AG08395 (cell line): ENCODE measurements around the gene SPTSSB.

Experiments
- DNase-seq: peaks from one replicate; pipeline ENCODE4 v3.0.0; 2012; ENCODE audit warnings: mixed read lengths, low spot score

Gene SPTSSB

DNA sequence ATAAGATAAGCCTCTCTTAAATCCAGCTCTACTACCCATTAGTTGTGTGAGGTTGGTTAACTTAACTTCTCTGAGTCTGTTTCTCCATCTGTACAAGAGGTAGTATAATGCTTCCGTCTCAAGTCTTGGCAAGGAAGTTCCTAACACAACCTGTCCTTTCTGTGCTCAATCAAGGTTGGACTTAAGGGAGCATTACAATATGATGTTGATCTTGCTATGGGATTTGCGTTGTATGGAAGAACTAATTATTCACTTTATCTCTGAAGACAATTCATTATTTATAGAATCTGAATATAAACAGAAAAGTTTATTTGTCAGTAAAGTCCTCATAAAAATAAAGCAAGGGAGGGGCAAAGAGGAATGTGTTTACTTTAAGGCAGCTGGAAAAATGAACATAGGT, 18.9 kb upstream of the SPTSSB start:
- DNase-seq: no peak

DNA sequence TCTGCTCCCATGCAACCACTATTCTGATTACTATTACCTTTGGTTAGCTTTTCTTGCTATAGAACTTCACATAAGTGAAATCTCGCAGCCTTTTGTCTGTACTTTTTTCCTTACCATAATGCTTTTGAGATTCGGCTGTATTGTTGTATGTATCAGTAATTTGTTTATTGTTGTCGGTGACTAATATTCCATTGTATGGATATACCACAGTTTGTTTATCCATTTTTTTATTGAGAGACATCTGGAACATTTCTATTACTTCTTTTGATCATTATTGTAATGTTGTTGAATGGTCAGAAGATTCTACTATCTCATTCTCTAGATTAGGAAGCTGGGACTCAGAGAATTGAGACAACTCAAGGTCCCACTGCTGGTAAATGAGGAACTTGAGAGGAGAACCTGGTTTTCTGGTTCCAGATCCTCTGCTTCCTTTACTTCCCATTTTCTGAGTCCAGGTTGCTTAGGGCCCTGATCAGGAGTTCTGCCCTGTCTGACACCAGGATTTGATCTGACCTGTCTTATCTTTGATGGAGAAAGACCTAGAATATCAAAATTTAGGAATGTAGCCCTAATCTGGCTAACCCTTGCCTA, 18.2 kb upstream of the SPTSSB start:
- no peak for DNase-seq

DNA sequence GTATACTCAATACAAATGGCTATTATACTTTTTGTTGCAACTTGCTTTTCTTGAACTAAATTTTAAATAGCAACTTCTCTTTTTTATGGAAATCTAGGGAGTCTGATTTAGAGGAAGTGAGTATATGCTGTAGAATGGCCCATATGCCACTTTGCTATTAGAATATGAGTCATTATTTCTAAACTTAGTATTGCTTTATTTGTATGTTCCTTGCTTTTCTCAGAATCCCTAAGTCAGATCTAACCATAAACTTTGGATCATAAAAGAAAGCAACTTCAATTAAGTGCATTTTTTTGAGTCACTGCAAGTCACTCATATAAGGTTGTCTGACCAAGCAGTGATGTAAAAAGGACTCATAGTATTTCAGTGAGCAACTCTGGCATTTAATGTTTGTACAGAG, 17.5 kb upstream of the SPTSSB start:
- no peak for DNase-seq

DNA sequence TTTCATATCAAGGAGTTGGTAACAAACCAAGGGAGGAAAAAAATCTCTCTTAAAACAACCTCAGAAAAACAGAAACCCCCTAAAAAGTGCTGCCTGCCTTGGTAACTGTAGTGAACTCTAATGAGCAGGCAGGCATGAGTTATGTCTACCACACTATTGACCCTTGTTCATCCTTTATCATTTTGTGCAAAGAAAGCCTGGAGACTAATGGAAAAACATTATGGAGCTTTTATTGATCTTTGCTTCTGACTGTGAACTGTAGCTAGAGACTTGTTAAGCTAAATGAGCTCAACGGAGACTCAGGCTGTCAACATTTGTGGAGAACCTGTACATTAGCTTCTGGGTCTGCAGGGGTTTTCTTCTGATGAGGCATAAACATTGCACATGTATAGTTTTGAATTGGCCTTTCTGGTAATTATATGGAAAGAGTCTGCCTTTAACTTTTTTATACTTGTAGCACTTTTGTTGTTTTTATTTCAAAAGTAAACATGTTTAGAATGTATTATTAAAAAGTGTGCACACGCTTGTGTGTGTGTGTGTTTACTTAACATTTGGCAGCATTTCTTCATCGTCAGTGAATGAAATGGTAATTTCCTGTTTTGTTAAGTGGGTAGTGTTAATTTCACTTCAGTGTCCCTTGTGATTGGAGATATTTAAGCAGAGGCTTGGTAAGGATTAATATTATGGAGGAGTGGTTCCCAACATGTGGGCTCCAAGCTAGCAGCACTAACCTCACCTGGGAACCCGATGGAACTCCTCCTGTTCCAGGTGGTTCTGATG, 15.9 kb upstream of the SPTSSB start:
- no peak for DNase-seq

DNA sequence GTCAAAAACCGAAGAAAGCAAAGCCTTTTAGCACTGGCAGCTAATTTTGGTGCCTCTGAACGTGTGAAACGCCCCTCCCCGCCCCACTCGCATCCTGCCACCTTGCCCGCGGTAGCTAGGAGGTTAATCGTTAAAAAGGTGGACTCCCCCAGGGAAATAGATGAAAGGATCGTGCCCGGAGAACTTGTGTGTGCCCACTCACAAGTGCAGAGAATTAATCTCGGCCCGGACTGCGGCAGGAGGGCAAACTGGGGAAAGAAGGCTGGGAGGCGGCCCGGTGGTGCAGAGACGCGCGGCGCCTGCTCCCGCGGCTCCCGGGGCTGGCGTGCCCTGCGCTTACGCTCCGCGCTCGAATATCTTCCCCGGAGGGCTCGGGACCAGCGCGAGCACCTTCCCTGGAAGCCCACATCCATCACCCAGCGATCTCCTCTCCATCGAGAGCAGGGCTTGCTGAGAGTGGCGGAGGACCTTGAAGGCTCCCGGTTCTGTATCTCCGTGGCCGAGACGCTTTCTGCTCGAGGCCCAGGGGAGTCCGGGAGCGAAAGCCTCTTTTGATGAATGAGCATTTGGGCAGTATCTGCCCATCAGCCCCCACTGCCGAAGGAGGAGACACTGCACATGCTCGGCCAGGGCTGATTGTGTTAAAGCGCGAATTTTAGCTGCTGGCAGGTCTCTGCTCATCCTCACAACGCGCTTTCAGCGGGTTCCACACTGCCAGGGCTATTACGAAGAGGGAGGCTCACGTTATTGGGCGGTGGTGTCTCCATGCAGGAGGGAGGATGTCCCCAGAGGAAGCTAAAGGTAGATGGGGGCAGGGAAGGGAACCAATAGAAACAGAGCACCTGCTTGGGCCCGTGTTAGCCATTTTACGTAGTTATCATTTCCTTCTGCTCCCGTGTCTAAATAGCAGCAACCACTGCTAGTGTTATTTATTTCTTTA, 1.3 kb upstream of the SPTSSB start:
- DNase-seq: peak; percentile 17

DNA sequence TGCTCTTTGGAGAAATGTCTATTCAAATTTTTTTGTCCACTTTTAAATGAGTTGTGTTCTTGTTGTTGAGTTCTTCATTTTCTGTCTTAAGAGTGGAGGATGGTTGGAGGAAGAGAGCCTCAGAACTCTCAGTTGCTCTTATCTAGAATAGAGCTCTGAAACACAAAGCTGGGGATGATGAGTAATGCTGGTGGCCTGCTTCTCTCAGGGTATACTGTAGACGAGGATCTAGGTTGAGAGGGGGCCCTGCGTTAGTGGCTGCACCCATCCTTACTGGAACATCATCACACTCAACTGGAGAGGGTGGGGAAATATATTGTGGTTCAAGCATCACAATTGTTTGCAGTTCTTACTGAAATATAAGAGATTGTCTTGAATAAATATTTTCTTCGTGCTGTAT, 1.8 kb downstream of the SPTSSB start:
- DNase-seq: no peak

DNA sequence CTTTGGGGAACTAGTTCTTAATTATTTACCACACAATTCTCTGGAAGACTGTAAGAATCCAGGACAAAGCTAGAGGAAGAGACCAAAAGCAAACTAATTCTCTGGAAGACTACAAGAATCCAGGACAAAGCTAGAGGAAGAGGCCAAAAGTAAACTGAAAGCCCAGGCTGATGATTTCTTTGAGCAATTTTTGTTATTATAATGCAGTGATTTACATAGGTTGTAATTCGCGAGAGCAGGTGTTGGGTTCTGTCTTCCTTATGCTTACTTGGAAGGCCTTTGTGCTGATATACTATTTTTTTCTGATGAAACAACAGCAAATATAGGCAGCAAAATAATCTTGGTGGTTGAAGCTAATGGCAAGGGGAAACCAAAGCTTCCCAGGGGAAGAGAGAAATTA, 5.2 kb downstream of the SPTSSB start:
- no peak for DNase-seq

DNA sequence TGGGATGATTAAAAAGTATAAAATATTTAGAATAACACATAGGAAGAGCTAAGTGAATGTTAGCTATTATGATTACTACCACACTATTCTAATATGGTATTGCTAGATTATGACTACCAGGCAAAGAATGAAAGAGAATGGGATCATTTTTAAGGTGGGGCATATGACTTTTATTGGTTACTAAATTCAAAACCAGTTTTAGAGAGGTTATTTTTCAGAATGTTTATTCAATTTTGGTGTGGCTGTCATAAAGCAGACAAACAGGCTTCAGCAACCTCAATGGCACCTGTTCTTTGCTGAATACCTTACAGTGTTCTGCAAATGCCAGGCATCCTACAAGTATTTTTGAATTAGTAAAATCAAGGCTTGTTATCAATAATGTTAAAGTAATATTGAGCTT, 12.8 kb downstream of the SPTSSB start:
- DNase-seq: no peak

DNA sequence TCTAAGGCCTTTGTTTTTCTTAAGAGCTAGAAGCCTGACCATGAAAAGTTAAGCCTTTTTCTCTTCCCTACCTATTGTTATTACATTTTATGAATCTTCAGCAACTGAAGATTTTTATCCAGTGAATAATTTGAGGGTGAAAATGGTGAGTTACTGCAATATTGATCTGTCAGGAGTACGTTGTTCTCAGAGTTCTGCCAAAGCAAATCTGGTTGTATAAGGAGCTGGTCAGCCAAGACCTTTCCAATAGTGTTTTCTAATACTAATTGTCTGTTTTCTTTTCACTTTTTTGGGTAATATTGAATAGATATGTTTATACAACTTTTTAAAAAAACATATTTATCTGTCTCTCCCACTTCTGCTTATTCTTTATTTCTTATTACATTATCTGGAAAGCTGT, 15.0 kb downstream of the SPTSSB start:
- no peak for DNase-seq

DNA sequence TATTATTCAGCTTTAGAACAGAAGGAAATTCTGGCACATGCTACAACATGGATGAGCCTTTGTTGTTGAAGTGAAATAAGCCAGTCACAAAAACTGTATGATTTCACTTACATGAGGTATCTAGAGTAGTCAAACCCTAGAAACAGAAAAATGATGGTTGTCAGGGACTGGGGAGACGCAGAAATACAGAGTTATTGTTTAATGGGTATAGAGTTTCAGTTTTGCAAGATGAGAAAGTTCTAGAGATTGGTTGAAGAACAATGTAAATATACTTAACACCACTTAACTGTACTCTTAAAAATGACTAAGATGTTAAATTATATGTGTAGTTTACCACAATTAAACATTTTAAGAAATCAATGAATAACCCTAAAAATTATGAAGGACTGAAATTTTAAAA, 15.8 kb downstream of the SPTSSB start:
- DNase-seq: no peak

DNA sequence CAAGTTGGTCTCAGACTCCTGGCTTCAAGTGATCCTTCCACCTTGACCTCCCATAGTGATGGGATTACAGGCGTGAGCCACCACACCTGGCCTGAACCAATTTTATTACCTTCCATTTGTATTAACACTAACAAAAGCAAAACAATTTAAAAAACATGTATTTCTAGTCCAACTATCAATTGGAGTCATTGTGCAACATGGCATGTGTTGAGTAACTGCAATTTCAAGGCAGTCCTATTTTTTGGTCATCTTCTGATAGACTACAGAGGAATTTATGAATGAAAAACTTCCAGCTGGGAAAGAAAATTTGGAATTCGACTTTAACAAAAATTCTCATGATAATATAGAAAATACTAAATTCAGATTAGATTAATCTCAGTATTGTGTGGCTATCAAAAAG, 16.8 kb downstream of the SPTSSB start:
- DNase-seq: no peak

DNA sequence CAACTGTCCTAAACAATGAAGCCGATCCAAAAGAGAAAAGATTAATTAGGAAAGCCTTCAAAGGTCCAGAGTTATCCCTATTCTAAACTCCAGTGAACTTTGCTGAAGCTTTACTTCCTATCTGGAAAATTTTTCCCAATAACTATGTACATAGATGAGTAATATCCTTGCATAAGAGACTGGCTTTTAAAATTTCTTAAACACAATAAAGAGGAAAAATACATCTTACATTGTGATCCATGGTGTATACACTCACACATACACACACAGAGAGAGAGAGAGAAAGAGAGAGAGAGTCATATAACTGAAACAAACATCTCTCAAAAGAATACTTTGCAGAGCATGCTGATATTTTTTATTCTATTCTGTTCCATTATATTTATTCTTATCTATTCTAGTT, 20.0 kb downstream of the SPTSSB start:
- DNase-seq: no peak

DNA sequence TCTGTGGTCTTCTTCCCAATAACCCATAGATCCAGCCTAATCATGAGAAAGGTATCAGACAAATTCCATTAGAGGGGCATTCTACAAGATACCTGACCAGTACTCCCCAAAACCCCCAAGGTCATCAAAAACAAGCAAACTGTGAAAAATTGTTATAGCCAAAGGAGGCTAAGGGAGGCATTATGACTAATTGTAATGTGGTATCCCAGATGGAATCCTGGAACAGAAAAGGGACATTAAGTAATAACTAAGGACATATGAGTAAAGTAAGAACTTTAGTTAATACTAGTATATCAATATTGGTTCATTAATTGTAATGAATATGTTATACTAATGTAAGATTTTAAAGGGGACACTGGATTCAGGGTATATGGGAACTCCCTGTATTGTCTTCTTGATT, 20.4 kb downstream of the SPTSSB start:
- DNase-seq: no peak

DNA sequence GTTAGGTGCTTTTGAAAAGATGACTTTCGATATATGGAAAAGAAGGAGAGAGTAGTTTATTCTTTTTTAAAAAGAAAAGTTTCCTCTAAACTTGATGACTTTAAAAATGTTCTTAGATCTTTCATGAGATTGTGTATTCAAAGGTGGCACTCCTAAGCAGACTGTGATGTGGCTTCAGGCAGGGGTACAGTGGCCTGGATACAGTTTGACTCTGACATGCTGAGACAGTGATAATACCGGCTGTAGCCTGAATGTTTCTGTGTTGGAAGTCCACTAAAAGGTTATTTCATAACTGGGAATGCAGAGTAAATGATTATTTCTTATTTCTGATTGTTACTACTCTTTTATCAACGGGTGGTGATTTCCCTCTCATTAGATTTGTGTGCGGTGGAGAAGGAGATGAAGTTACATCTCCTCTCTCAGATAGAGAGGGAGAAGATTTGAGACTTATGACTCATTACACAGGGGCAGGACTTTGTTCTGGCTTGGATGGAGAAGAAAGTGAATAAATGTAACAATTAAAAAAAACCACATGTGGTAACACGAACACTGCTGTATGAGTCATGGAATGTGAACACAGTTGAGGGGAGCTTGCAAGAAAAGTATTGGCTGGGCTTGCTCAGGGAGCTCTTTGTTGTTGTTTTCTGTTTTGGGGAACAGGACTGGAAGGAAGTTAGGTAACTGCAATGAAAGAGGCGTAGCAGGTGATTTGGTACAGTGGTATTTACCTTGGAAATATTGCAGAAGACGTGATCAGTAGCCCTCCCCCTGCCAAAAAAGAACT, 21.6 kb downstream of the SPTSSB start:
- peak; percentile 83 for DNase-seq

DNA sequence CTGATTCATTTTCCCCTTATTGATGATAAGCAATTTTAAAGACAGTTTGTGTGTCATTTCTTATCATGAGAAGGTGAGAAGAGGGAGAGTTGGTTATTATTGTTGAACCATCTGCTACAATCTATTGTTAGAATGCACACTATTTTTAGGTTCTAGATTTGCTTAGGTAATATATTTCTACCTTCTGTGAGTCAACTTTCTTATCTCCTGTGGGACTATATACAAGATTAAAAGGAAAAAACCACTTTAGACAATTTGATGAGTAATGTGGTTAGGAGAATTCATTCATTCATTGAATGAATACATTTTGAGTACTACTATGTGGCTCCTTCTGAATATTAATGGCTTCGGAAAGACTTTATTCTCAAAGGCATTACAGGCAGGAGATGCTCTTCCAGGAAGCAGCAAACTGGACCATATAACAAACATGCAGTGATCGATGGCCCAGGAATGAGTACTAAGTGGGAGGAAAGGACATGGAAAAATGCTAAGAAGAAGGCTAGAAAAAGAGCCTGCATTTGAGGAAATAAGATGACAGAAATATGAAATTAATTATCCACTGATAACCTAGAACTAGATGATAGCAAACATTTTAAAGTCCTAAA, 22.4 kb downstream of the SPTSSB start:
- no peak for DNase-seq

DNA sequence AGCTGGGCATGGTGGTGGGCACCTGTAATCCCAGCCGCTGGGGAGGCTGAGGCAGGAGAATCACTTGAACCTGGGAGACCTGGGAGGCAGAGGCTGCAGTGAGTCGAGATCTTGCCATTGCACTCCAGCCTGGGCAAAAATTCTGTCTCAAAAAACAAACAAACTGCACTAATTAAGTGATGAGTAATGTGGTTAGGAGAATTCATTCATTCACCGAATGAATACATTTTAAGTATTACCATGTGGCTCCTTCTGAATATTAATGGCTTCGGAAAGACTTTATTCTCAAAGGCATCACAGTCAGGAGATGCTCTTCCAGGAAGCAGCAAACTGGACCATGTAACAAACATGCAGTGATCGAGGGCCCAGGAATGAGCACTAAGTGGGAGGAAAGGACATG, 23.6 kb downstream of the SPTSSB start:
- DNase-seq: no peak

DNA sequence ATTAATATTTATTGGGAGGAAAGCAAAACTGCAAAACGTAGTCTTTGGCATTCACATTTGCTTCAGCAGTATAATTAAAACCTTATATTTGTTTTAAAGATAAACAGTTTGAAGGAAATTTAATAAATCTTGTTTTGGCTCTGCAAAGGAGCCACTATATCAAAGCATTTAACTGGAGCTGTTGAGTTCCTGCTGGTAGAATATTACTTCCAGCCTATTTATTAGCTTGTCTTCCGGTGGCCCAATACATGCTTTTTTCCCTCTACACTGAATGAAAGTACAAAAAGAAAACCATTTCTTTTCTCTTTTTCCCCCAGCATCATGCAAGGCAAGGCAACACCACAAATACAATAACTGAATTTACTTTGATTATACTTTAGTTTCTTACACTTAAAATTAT, 26.3 kb downstream of the SPTSSB start:
- no peak for DNase-seq

DNA sequence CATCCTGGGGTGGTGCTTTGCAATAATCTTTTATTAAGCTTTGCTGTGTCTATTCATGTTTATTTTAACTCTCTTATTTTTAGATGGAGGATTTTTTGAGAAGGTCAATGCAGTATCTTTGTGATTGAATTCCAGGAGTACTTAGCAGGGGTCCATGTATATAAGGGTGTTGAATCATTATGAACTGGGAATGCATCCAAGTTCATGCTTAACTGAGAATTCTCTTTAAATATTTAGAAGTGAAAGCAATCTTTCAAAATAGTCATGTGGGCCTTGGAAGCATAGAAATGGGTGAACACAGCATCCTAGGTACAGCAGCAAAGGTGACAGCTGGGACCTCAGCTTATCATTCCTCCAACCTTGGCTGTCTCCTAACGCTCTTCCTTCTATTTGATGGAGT, 27.3 kb downstream of the SPTSSB start:
- DNase-seq: no peak

DNA sequence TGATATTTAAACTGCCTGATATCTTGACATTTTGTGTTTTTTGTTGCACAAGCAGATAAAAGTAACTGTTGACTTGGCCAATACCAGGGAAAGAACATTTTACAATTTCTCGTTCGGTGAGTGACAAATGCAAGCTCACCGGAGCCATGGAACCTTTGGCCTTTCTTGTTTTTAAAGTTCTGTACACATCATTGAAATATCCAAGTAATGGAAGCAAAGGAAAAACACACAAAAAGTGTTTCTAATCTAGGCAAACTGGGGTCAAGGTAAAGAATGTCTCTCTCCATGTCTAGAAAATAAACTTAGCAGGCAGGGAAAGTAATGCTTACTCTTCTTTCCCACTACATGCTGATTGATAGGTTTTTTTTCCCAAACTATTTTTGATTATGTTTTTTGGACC, 27.8 kb downstream of the SPTSSB start:
- no peak for DNase-seq

DNA sequence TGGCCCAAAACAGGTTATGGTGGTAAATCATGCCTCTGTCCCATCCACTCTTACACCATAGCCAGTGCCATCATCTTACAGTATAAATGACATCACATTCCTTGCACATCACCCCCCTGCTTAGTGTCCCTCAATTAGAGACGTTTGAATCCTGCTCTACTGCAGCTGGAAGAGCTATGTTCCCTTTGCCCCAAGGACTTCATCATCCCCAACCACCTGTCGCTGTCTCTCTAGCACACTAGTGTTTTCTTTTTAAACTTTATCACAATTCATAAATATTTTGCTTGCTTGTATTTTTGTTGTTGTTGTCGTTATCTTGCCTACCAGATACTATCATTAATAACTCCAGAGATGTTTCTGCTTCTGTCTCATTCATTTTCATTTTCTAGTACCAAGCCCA, 28.7 kb downstream of the SPTSSB start:
- DNase-seq: no peak
